Nasal cavity respiratory epithelium epithelial cell of viscerocranial mucosa (primary cell): ENCODE data around the gene ZSCAN25. TPM values are rescaled to one million over a fixed set of nuclear protein-coding genes. Genes with fewer than 3 reads are reported as not detected.

ENCODE experiments used
- total RNA-seq: library from RNA; depleted of rRNA; stranded (reverse); fragments of >200 nt; gene quantifications from 2 replicates; pipeline ENCODE4 v1.2.3, GENCODE V29; 2014

Gene ZSCAN25
- 12.0 and 20.4 TPM in 2 replicates for total RNA-seq

GRCh38 chr7:99616359-99617191 lies at the start of gene ZSCAN25:
ZSCAN25 (plus strand) TSS chr7:99616946; CDS start chr7:99619607, 2,661 bp downstream.

GRCh38 chr7:99597762-99598501 lies 18.8 kb upstream of the ZSCAN25 start, which contains the start of gene TMEM225B:
TMEM225B (plus strand) TSS chr7:99598267; CDS start chr7:99604389, 6,122 bp downstream.

GRCh38 chr7:99679400-99680191 lies 62.9 kb downstream of the ZSCAN25 start, which contains the start of gene CYP3A5:
CYP3A5 (minus strand) TSS chr7:99679996; CDS start chr7:99679896, 100 bp downstream.

Other genes starting within 250 kb of the ZSCAN25 start
- 145 and 362 TPM in 2 replicates for gene ARPC1B, start 242.2 kb upstream of the ZSCAN25 start, total RNA-seq
- 37.9 and 57.8 TPM in 2 replicates for gene PDAP1, start 208.3 kb upstream of the ZSCAN25 start, total RNA-seq
- gene BUD31, start 208.0 kb upstream of the ZSCAN25 start, total RNA-seq: 99.3 and 134 TPM in 2 replicates
- gene PTCD1, start 178.1 kb upstream of the ZSCAN25 start, total RNA-seq: 8.9 and 10.3 TPM in 2 replicates
- 51.2 and 66.0 TPM in 2 replicates for gene CPSF4, start 178.0 kb upstream of the ZSCAN25 start, total RNA-seq
- 170 and 278 TPM in 2 replicates for gene ATP5MF, start 150.8 kb upstream of the ZSCAN25 start, total RNA-seq
- 1.7 and 5.8 TPM in 2 replicates for gene ZNF789, start 144.1 kb upstream of the ZSCAN25 start, total RNA-seq
- 19.8 and 25.3 TPM in 2 replicates for gene ZNF394, start 116.7 kb upstream of the ZSCAN25 start, total RNA-seq
- gene ZKSCAN5, start 112.3 kb upstream of the ZSCAN25 start, total RNA-seq: 15.0 and 18.7 TPM in 2 replicates
- 6.2 and 11.7 TPM in 2 replicates for gene FAM200A, start 64.8 kb upstream of the ZSCAN25 start, total RNA-seq
- gene ZNF655, start 58.3 kb upstream of the ZSCAN25 start, total RNA-seq: 38.3 and 65.4 TPM in 2 replicates
- 0.43 and 1.4 TPM in 2 replicates for gene TMEM225B, start 18.7 kb upstream of the ZSCAN25 start, total RNA-seq
- 2.9 and 5.1 TPM in 2 replicates for gene CYP3A5, start 63.0 kb downstream of the ZSCAN25 start, total RNA-seq
- 0.07 TPM in 1 of 2 replicates, not detected in the other for gene CYP3A7, start 118.2 kb downstream of the ZSCAN25 start, total RNA-seq
- 0.07 TPM in 1 of 2 replicates, not detected in the other for gene CYP3A4, start 167.2 kb downstream of the ZSCAN25 start, total RNA-seq
- not detected in 2 replicates for gene CYP3A43, start 211.1 kb downstream of the ZSCAN25 start, total RNA-seq